Measurements from ENCODE around the gene ZER1. TPM values are rescaled to one million over a fixed set of nuclear protein-coding genes. Genes with fewer than 3 reads are reported as not detected.

The ZER1 gene
- total and polyA plus RNA-seq, 2 of the 8 experiments (the other 6 are each of a cell fraction or from before 2014, with no cell fraction given) = 20.5 to 26.6 TPM

GRCh38 chr9:128792978-128793686 lies 21.4 kb upstream of the ZER1 start (continued):
- TF ChIP-seq TAF7 (optimal IDR thresholded peaks at IDR 0.05; ENCODE audit: borderline replicate concordance, low read depth, low read length) (no peak), FOSL1 (IDR thresholded peaks at IDR 0.05; ENCODE audit: insufficient read depth, low read depth, low read length) (no peak), ZNF274 (IDR thresholded peaks at IDR 0.05; ENCODE audit: borderline replicate concordance, extremely low read depth, low read length) (no peak), MAX (IDR thresholded peaks at IDR 0.05) (no peak), EP300 (IDR thresholded peaks at IDR 0.05; ENCODE audit: borderline replicate concordance in 1 of 2, low read depth in 2 of 2, low read length in 2 of 2) (no peak), RXRA (IDR thresholded peaks at IDR 0.05; ENCODE audit: insufficient read depth, low read depth, low read length) (no peak)
